IMR-90 (cell line): ENCODE data around the gene HOXA3. TPM values are rescaled to one million over a fixed set of nuclear protein-coding genes. Genes with fewer than 3 reads are reported as not detected.

Experiments
- ATAC-seq: fragments of 200-7000 bp; cut with Tn5 transposase; 2 replicates; pipeline ENCODE4 v1.9.1; 2020; ENCODE audit warnings: low read depth, mild to moderate bottlenecking, moderate library complexity
- BruUV-seq: library from RNA; stranded (reverse); fragments of 400-500 nt; replicated peaks from 2 replicates; lab custom pipeline; 2021; lab: Mats Ljungman, UMichigan
- CTCF ChIA-PET: fragments of 300-600 bp; formaldehyde crosslinking; extraction: SDS; loops from one replicate; lab custom pipeline; 2021; ENCODE audit warnings: antibody characterized with exemption; lab: Yijun Ruan, JAX
- POLR2A ChIA-PET: fragments of 300-600 bp; sonication (Branson Sonifier 250); formaldehyde crosslinking; loops from one replicate; lab custom pipeline; 2022; ENCODE audit warnings: antibody characterized with exemption; ENCODE audit not compliant: unreplicated experiment; lab: Charles Lee
- DNase-seq: peaks from one replicate; pipeline ENCODE4 v3.0.0; 2013
- H2AFZ ChIP-seq: replicated peaks from 2 replicates; pipeline ENCODE3; 2013; ENCODE audit warnings: low read length, mild to moderate bottlenecking; ENCODE audit not compliant: poor library complexity
- H2AK5ac ChIP-seq: 2 replicates; pipeline ENCODE4 v1.6.1; 2013; ENCODE audit warnings: low read depth, low read length, inconsistent platforms
- H2AK9ac ChIP-seq: replicated peaks from 2 replicates; pipeline ENCODE3; 2013; ENCODE audit warnings: mild to moderate bottlenecking, low read depth, low read length, moderate library complexity; ENCODE audit not compliant: poor library complexity
- H2BK120ac ChIP-seq: 2 replicates; pipeline ENCODE4 v1.6.1; 2013; ENCODE audit warnings: low read depth, low read length, inconsistent platforms
- H2BK15ac ChIP-seq: 3 replicates; pipeline ENCODE4 v1.6.1; 2013; ENCODE audit warnings: low read depth, low read length, inconsistent platforms
- H2BK20ac ChIP-seq: 2 replicates; pipeline ENCODE4 v1.6.1; 2013; ENCODE audit warnings: low read depth, mild to moderate bottlenecking, inconsistent platforms, low read length, moderate library complexity
- H2BK5ac ChIP-seq: 2 replicates; pipeline ENCODE4 v1.6.1; 2013; ENCODE audit warnings: mild to moderate bottlenecking, low read depth, low read length, inconsistent platforms; ENCODE audit not compliant: poor library complexity, severe bottlenecking
- H3K14ac ChIP-seq: replicated peaks from 2 replicates; pipeline ENCODE4 v1.6.1; 2013; ENCODE audit warnings: low read depth, low read length, inconsistent platforms
- H3K18ac ChIP-seq: 2 replicates; pipeline ENCODE4 v1.6.1; 2013; ENCODE audit warnings: low read depth, low read length, control low read depth
- H3K23ac ChIP-seq: 2 replicates; pipeline ENCODE4 v1.6.1; 2013; ENCODE audit warnings: low read depth, low read length, inconsistent platforms
- H3K27ac ChIP-seq: 2 replicates; pipeline ENCODE4 v1.5.1; 2013; ENCODE audit warnings: mild to moderate bottlenecking, control low read depth, low read length; ENCODE audit not compliant: insufficient read depth
- H3K27me3 ChIP-seq: 2 replicates; pipeline ENCODE4 v1.6.1; 2013; ENCODE audit warnings: low read length; ENCODE audit not compliant: control insufficient read depth, insufficient read depth
- H3K36me3 ChIP-seq: 2 replicates; pipeline ENCODE4 v1.6.1; 2013; ENCODE audit warnings: low read length, mixed read lengths; ENCODE audit not compliant: control insufficient read depth, insufficient read depth
- H3K4ac ChIP-seq: 2 replicates; pipeline ENCODE4 v1.6.1; 2013; ENCODE audit warnings: low read depth, low read length, inconsistent platforms
- H3K4me1 ChIP-seq: 2 replicates; pipeline ENCODE4 v1.6.1; 2013; ENCODE audit warnings: low read length, mixed read lengths; ENCODE audit not compliant: control insufficient read depth, insufficient read depth
- H3K4me2 ChIP-seq: 2 replicates; pipeline ENCODE4 v1.6.1; 2013; ENCODE audit warnings: low read depth, mild to moderate bottlenecking, control low read depth, low read length, moderate library complexity
- H3K4me3 ChIP-seq: 2 replicates; pipeline ENCODE4 v1.5.1; 2013; ENCODE audit warnings: low read depth, mild to moderate bottlenecking, control low read depth, low read length, moderate library complexity; ENCODE audit not compliant: insufficient read depth
- H3K56ac ChIP-seq: 2 replicates; pipeline ENCODE4 v1.6.1; 2013; ENCODE audit warnings: low read length, inconsistent platforms; ENCODE audit not compliant: insufficient read depth; ENCODE audit errors: extremely low read depth
- H3K79me1 ChIP-seq, 2 experiments: 2 replicates each; pipeline ENCODE4 v1.6.1; 2013; ENCODE audit warnings: low read length in 2 of 2, inconsistent platforms in 1 of 2, low read depth in 1 of 2
- H3K9ac ChIP-seq: 2 replicates; pipeline ENCODE4 v1.6.1; 2013; ENCODE audit warnings: low read depth, low read length, control low read depth
- H3K9me1 ChIP-seq: 2 replicates; pipeline ENCODE4 v1.6.1; 2013; ENCODE audit warnings: low read length, inconsistent platforms; ENCODE audit not compliant: insufficient read depth
- H3K9me3 ChIP-seq: 2 replicates; pipeline ENCODE4 v1.6.1; 2013; ENCODE audit warnings: low read length; ENCODE audit not compliant: control insufficient read depth, insufficient read depth
- H4K20me1 ChIP-seq: 2 replicates; pipeline ENCODE4 v1.6.1; 2013; ENCODE audit warnings: low read length, inconsistent platforms; ENCODE audit not compliant: insufficient read depth
- H4K5ac ChIP-seq: 2 replicates; pipeline ENCODE4 v1.6.1; 2013; ENCODE audit warnings: mild to moderate bottlenecking, low read depth, low read length, control low read depth
- H4K8ac ChIP-seq, 2 experiments: 2 replicates each; pipeline ENCODE4 v1.6.1; 2013; ENCODE audit warnings: low read depth in 2 of 2, low read length in 2 of 2, control low read depth in 1 of 2, inconsistent platforms in 1 of 2
- H4K91ac ChIP-seq: 2 replicates; pipeline ENCODE4 v1.6.1; 2013; ENCODE audit warnings: low read depth, low read length, inconsistent platforms; ENCODE audit not compliant: insufficient read depth
- MXI1 ChIP-seq: IDR thresholded peaks from 2 replicates; pipeline ENCODE4 v1.6.1; 2012; ENCODE audit warnings: low read depth, mild to moderate bottlenecking, low read length, moderate library complexity, borderline replicate concordance
- POLR2A ChIP-seq: IDR thresholded peaks from 2 replicates; pipeline ENCODE4 v1.6.1; 2012; ENCODE audit warnings: mild to moderate bottlenecking, low read depth, low read length
- whole genome bisulfite sequencing, 2 experiments: methylation state at CpG; one replicate each; pipeline versions ENCODE4 v1.1.5 to v1.1.7; 2013; ENCODE audit warnings: missing lambda C conversion rate in 2 of 2; ENCODE audit not compliant: insufficient read length in 1 of 2; ENCODE audit errors: extremely low coverage in 2 of 2; 5-methylcytosine and 5-hydroxymethylcytosine counted together
- dilution Hi-C: fragments of 300-500 bp; cut with HindIII; formaldehyde crosslinking; loops from one replicate; pipeline ENCODE4 v1.14.3; 2018; ENCODE audit warnings: low sequenced_read_pairs; ENCODE audit not compliant: unreplicated experiment
- in situ Hi-C: fragments of 300-500 bp; cut with MboI; formaldehyde crosslinking; loops from 3 replicates; pipeline ENCODE4 v1.14.3; 2019; ENCODE audit warnings: low sequenced_read_pairs, inconsistent platforms, mixed read lengths
- intact Hi-C: fragments of 100-400 bp; cut with micrococcal nuclease; formaldehyde crosslinking; loops from 2 replicates; pipeline ENCODE4 v1.10.0; 2022
- polyA plus RNA-seq, 3 experiments: library from polyadenylated mRNA; depleted of rRNA; stranded (reverse); fragments of >200 nt; gene quantifications; 2 replicates each; pipeline ENCODE4 v1.2.3, GENCODE V29; 2012; ENCODE audit warnings: low replicate concordance in 1 of 3
- total RNA-seq: library from RNA; depleted of rRNA; stranded (reverse); fragments of >200 nt; gene quantifications from 2 replicates; pipeline ENCODE4 v1.2.3, GENCODE V29; 2012

HOXA3 gene
- total and polyA plus RNA-seq, 2 of the 4 experiments (the other 2 are of a cell fraction), result 0.90 to 5.4 TPM

- dilution Hi-C loops, result no loop called here
- CTCF ChIA-PET, result interaction anchor here (0.5 to 1.9 kb wide), 12 partner anchors 8 to 1888 kb away, joined by 3 to 6 read pairs (median 4); partner anchors contain the start of gene HOXA3
- TF ChIP-seq MXI1 (no peak), POLR2A (peak; percentile 18)
Measured at GRCh38 chr7:27144781-27145164, 7.6 kb downstream of the HOXA3 start.

More at GRCh38 chr7:27144781-27145164, 7.6 kb downstream of the HOXA3 start:
- peak overlapping the region; percentile 79 for H3K4ac ChIP-seq
- no peaks in the 10 kb centered on the region for H3K9me3 ChIP-seq
- no peaks in the 10 kb centered on the region for H4K20me1 ChIP-seq
- peak overlapping the region; percentile 58 to 84 for H4K8ac ChIP-seq
- 2% methylated on average over 26 of the region's 31 CpGs; no CpG with 5 or more reads in 1 of the 2 experiments for WGBS, 2 experiments
- DNase-seq (no peak), ATAC-seq (no peak)
- H3K23ac ChIP-seq, result peak overlapping the region; percentile 86
- H3K18ac ChIP-seq, result peak overlapping the region; percentile 77; the same call in 1 of the 2 replicates
- peak overlapping the region; percentile 56; the same call in 1 of the 2 replicates for H3K56ac ChIP-seq
- peak overlapping the region; percentile 76; the same call in 1 of the 2 replicates for H4K5ac ChIP-seq
- no peak overlapping the region for H2AK5ac ChIP-seq
- H2BK20ac ChIP-seq, result peak overlapping the region; percentile 30; the same call in 1 of the 2 replicates
- peaks cover 9 to 35% of the 10 kb centered on the region in 2 experiments; a peak in 3 of 4 replicates for H3K79me1 ChIP-seq
- H2BK5ac ChIP-seq, result peak overlapping the region; percentile 66
- in situ Hi-C loops, result loop anchor here (5.0 to 10.0 kb wide), 3 partner anchors 42 to 950 kb away; partner anchors contain the start of gene HOXA2
- peak overlapping the region; percentile 83 for H3K4me2 ChIP-seq
- peak overlapping the region; percentile 87 for H3K9ac ChIP-seq
- POLR2A ChIA-PET, result no interaction called here
- H3K4me3 ChIP-seq, result peak overlapping the region; percentile 40
- peak overlapping the region; percentile 80 for H3K27ac ChIP-seq
- H2AFZ ChIP-seq, result peak overlapping the region; percentile 90
- H2AK9ac ChIP-seq, result peak overlapping the region; percentile 69
- peak overlapping the region; percentile 76; the same call in 1 of the 2 replicates for H4K91ac ChIP-seq
- H2BK120ac ChIP-seq, result peak overlapping the region; percentile 73
- intact Hi-C loops, result loop anchor here (5.0 kb wide), 2 partner anchors 1052 to 1252 kb away; no protein-coding TSS in a partner anchor
- H3K4me1 ChIP-seq, result peaks cover 18% of the 10 kb centered on the region
- no peaks in the 10 kb centered on the region for H3K9me1 ChIP-seq
- H3K27me3 ChIP-seq, result no peaks in the 10 kb centered on the region
- peak overlapping the region; percentile 51 for H3K14ac ChIP-seq
- no TSS peak for BruUV-seq
- H3K36me3 ChIP-seq, result peaks cover 9% of the 10 kb centered on the region
- H2BK15ac ChIP-seq, result peak overlapping the region; percentile 33; the same call in 1 of the 3 replicates
